Hematopoietic multipotent progenitor cell treated with erythropoietin and hydrocortisone succinate and interleukin-3 and kit ligand, for 17 days (in vitro differentiated cells): ENCODE measurements around the gene MACROD1.

Experiments
- DNase-seq: peaks from one replicate; pipeline ENCODE4 v3.0.0-alpha.2; 2015; ENCODE audit warnings: low spot score

The MACROD1 gene

GRCh38 chr11:64165842-64166635 lies at the start of gene MACROD1:
MACROD1 (minus strand) TSS chr11:64166113; CDS start chr11:64165994, 119 bp downstream.
- DNase-seq, result peak; percentile 62

- DNase-seq, result no peak
Measured at GRCh38 chr11:64211181-64211872, 45.4 kb upstream of the MACROD1 start.

- DNase-seq, result no peak
Measured at GRCh38 chr11:64210301-64211020, 44.5 kb upstream of the MACROD1 start.

GRCh38 chr11:64209563-64209843 lies 43.6 kb upstream of the MACROD1 start:
- DNase-seq, result no peak

- DNase-seq, result no peak
Measured at GRCh38 chr11:64208796-64209562, 43.1 kb upstream of the MACROD1 start.

- DNase-seq, result no peak
Measured at GRCh38 chr11:64208086-64208795, 42.3 kb upstream of the MACROD1 start.

GRCh38 chr11:64207256-64208085 lies 41.6 kb upstream of the MACROD1 start:
- DNase-seq, result peak; percentile 90

- peak; percentile 76 for DNase-seq
Measured at GRCh38 chr11:64206457-64207255, 40.7 kb upstream of the MACROD1 start, which contains the start of gene FERMT3. FERMT3 (plus strand) TSS chr11:64206721; CDS start chr11:64207365, 644 bp downstream.

GRCh38 chr11:64204464-64204989 lies 38.6 kb upstream of the MACROD1 start:
- peak; percentile 98 for DNase-seq

- no peak for DNase-seq
Measured at GRCh38 chr11:64204080-64204440, 38.1 kb upstream of the MACROD1 start.

GRCh38 chr11:64203421-64204079 lies 37.6 kb upstream of the MACROD1 start:
- DNase-seq, result no peak

- no peak for DNase-seq
Measured at GRCh38 chr11:64202992-64203391, 37.1 kb upstream of the MACROD1 start.

GRCh38 chr11:64201543-64201942 lies 35.6 kb upstream of the MACROD1 start:
- no peak for DNase-seq

GRCh38 chr11:64198511-64198910 lies 32.6 kb upstream of the MACROD1 start:
- no peak for DNase-seq

GRCh38 chr11:64196626-64197025 lies 30.7 kb upstream of the MACROD1 start:
- no peak for DNase-seq

GRCh38 chr11:64192434-64192833 lies 26.5 kb upstream of the MACROD1 start:
- no peak for DNase-seq

- DNase-seq, result peak; percentile 44
Measured at GRCh38 chr11:64186492-64187165, 20.7 kb upstream of the MACROD1 start.
